Hematopoietic multipotent progenitor cell treated with erythropoietin and hydrocortisone succinate and interleukin-3 and kit ligand, for 6 days (in vitro differentiated cells): ENCODE results near the gene TMEM171.
A peak's percentile ranks its signal among the peaks of the same experiment; 100 is the strongest.

Experiments
- DNase-seq: peaks from one replicate; pipeline ENCODE4 v3.0.0-alpha.2; 2015

The TMEM171 gene

GRCh38 chr5:73120222-73121118 lies at the start of gene TMEM171:
TMEM171 (plus strand) TSS chr5:73120575; CDS start chr5:73123374, 2,799 bp downstream.
- DNase-seq, result peak; percentile 44

GRCh38 chr5:73081093-73081492 lies 39.3 kb upstream of the TMEM171 start:
- DNase-seq, result no peak

- no peak for DNase-seq
These were observed 32.3 kb upstream of the TMEM171 start for GRCh38 chr5:73088026-73088425.

- DNase-seq, result peak; percentile 47
These were observed 26.4 kb upstream of the TMEM171 start for GRCh38 chr5:73093943-73094342.

- no peak for DNase-seq
These were observed 26.0 kb upstream of the TMEM171 start for GRCh38 chr5:73094415-73094814.

- DNase-seq, result peak; percentile 69
These were observed 24.7 kb upstream of the TMEM171 start for GRCh38 chr5:73095564-73096238.

GRCh38 chr5:73096239-73096575 lies 24.2 kb upstream of the TMEM171 start:
- no peak for DNase-seq

- DNase-seq, result no peak
These were observed 22.6 kb upstream of the TMEM171 start for GRCh38 chr5:73097740-73098139.

GRCh38 chr5:73100109-73100508 lies 20.3 kb upstream of the TMEM171 start:
- no peak for DNase-seq

- DNase-seq, result no peak
These were observed 16.5 kb upstream of the TMEM171 start for GRCh38 chr5:73103870-73104299.

GRCh38 chr5:73104326-73104725 lies 16.0 kb upstream of the TMEM171 start:
- no peak for DNase-seq

- no peak for DNase-seq
These were observed 14.0 kb upstream of the TMEM171 start for GRCh38 chr5:73106335-73106734.

- no peak for DNase-seq
These were observed 10.2 kb upstream of the TMEM171 start for GRCh38 chr5:73110190-73110589.

GRCh38 chr5:73111536-73111935 lies 8.8 kb upstream of the TMEM171 start:
- no peak for DNase-seq

- DNase-seq, result no peak
These were observed 8.0 kb upstream of the TMEM171 start for GRCh38 chr5:73112359-73112758.

- DNase-seq, result no peak
These were observed 6.2 kb upstream of the TMEM171 start for GRCh38 chr5:73114044-73114688.

GRCh38 chr5:73115399-73116051 lies 4.8 kb upstream of the TMEM171 start:
- no peak for DNase-seq

GRCh38 chr5:73116506-73116905 lies 3.9 kb upstream of the TMEM171 start:
- DNase-seq, result no peak

GRCh38 chr5:73117088-73117740 lies 3.2 kb upstream of the TMEM171 start:
- no peak for DNase-seq

- DNase-seq, result no peak
These were observed 1.9 kb upstream of the TMEM171 start for GRCh38 chr5:73118391-73118973.

- no peak for DNase-seq
These were observed 771 bp upstream of the TMEM171 start for GRCh38 chr5:73119451-73120157.

GRCh38 chr5:73121119-73121463 lies 716 bp downstream of the TMEM171 start:
- DNase-seq, result no peak
